Immature natural killer cell (primary cell): ENCODE measurements around the gene ZNF524. TPM values are rescaled to one million over a fixed set of nuclear protein-coding genes. Genes with fewer than 3 reads are reported as not detected.
"Not testable (repeated sequence)": the region's sequence is repeated elsewhere in the genome, so short reads cannot be mapped to it uniquely, and the experiment has no call there.

ENCODE experiments used
- DNase-seq, 3 donors: peaks; one replicate each; pipeline ENCODE4 v3.0.0; 2022; ENCODE audit warnings: mixed read lengths in 1 of 3
- H3K27ac Mint-ChIP-seq, 6 donors: one replicate each; pipeline ENCODE4 v1.8.0; 2020; ENCODE audit warnings: mixed read lengths in 6 of 6, mild to moderate bottlenecking in 5 of 6, inconsistent platforms in 4 of 6, moderate library complexity in 3 of 6
- H3K27me3 Mint-ChIP-seq, 3 donors: one replicate each; pipeline ENCODE4 v1.8.0; 2020 to 2021; ENCODE audit warnings: low read depth in 3 of 3, mild to moderate bottlenecking in 3 of 3, mixed read lengths in 3 of 3, moderate library complexity in 3 of 3, inconsistent platforms in 1 of 3
- H3K36me3 Mint-ChIP-seq, 3 donors: one replicate each; pipeline ENCODE4 v1.8.0; 2020; ENCODE audit warnings: mixed read lengths in 3 of 3, inconsistent platforms in 2 of 3, mild to moderate bottlenecking in 2 of 3
- H3K4me1 Mint-ChIP-seq, 2 donors: one replicate each; pipeline ENCODE4 v1.8.0; 2020; ENCODE audit warnings: inconsistent platforms in 2 of 2, mild to moderate bottlenecking in 2 of 2, mixed read lengths in 2 of 2, moderate library complexity in 1 of 2
- H3K4me3 Mint-ChIP-seq, 5 donors: one replicate each; pipeline ENCODE4 v1.8.0; 2020; ENCODE audit warnings: mild to moderate bottlenecking in 5 of 5, mixed read lengths in 5 of 5, inconsistent platforms in 3 of 5, moderate library complexity in 3 of 5
- H3K9me3 Mint-ChIP-seq, 6 donors: one replicate each; pipeline ENCODE4 v1.8.0; 2020; ENCODE audit warnings: mild to moderate bottlenecking in 6 of 6, mixed read lengths in 6 of 6, inconsistent platforms in 4 of 6, moderate library complexity in 3 of 6
- polyA plus RNA-seq, 3 donors: library from polyadenylated mRNA; unstranded; fragments of 300-500 nt; fragmentation: Illumina TruSeq; gene quantifications; one replicate each; pipeline ENCODE4 v1.2.3, GENCODE V29; 2021

Gene ZNF524
- polyA plus RNA-seq, 3 donors from 2014 or later = 23.9 to 36.4 (median 31.7) TPM

- peaks cover 17 to 21% of the 10 kb centered on the region in 2 donors for H3K4me1 Mint-ChIP-seq
- peak overlapping the region in 4 of 6 donors; percentile 8 to 71 (median 52) for H3K27ac Mint-ChIP-seq
- DNase-seq = no peak
- no peaks in the 10 kb centered on the region for H3K9me3 Mint-ChIP-seq
- H3K36me3 Mint-ChIP-seq = peaks cover 4 to 14% (median 14%) of the 10 kb centered on the region in 3 donors
- H3K27me3 Mint-ChIP-seq = peaks cover 3 to 14% (median 9%) of the 10 kb centered on the region in 3 donors
- peak overlapping the region in 2 of 5 donors; percentile 28 to 49 for H3K4me3 Mint-ChIP-seq
Measured at GRCh38 chr19:55576746-55577145, 23.3 kb upstream of the ZNF524 start.

- H3K27me3 Mint-ChIP-seq = peaks cover 6 to 12% (median 9%) of the 10 kb centered on the region in 3 donors
- peaks cover 21 to 24% of the 10 kb centered on the region in 2 donors for H3K4me1 Mint-ChIP-seq
- H3K36me3 Mint-ChIP-seq = peaks cover 4 to 14% (median 14%) of the 10 kb centered on the region in 3 donors
- DNase-seq = no peak
- H3K9me3 Mint-ChIP-seq = no peaks in the 10 kb centered on the region
- no peak overlapping the region for H3K4me3 Mint-ChIP-seq
- H3K27ac Mint-ChIP-seq = no peak overlapping the region
Measured at GRCh38 chr19:55578031-55578760, 21.9 kb upstream of the ZNF524 start.

DNA sequence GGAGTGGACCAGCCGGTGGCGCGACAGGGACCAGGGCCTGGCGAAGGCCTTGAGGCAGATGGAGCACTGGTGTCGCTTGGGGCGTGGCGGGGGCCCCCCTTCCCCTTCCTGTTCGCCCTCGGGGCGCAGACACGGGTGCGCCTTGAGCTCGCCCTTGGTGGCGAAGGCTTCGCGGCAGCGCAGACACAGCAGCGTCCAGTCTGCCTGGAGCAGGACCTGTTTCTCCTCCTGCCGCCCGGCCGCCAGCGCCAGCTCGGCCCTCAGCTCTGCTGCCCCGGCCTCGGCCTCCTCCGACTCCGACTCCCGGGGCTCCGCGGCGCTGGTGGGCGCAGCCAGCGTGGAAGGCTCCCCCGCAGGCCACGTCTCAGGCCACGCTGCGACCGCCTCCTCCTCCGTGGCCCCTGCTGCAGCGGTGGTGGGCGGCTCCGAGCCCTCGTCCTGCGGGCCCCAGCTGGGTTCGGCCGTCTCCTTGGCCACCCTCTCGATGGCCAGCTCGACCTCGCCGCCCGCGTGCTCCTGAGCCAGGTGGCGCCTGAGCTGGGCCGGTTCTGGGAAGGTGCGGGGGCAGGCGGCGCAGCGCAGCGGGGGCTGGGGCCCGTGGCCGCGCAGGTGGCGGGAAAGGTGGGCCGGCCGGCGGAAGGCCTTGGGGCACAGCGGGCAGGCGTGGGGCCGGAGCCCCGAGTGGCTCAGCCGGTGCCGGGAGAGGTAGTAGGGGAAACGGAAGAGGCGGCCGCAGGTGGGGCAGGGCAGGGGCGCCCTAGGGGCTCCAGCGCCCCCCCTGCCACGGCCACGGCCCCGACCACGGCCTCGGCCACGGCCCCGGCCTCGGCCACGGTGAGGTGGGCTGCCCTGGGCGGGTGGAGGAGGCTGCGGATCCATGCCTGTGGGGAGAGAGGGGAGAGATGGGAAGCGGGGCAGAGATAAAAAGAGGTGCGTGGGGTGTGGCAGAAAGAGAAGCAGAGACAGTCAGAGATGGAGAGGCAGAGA is 21.0 kb upstream of the ZNF524 start:
- H3K9me3 Mint-ChIP-seq = no peaks in the 10 kb centered on the region
- H3K27me3 Mint-ChIP-seq = peaks cover 6 to 9% (median 9%) of the 10 kb centered on the region in 3 donors
- peaks cover 4 to 14% (median 14%) of the 10 kb centered on the region in 3 donors for H3K36me3 Mint-ChIP-seq
- H3K4me3 Mint-ChIP-seq = peak overlapping the region; percentile 87 to 97 (median 93)
- H3K27ac Mint-ChIP-seq = peak overlapping the region; percentile 91 to 95 (median 94)
- peaks cover 21 to 24% of the 10 kb centered on the region in 2 donors for H3K4me1 Mint-ChIP-seq
- DNase-seq = no peak

DNA sequence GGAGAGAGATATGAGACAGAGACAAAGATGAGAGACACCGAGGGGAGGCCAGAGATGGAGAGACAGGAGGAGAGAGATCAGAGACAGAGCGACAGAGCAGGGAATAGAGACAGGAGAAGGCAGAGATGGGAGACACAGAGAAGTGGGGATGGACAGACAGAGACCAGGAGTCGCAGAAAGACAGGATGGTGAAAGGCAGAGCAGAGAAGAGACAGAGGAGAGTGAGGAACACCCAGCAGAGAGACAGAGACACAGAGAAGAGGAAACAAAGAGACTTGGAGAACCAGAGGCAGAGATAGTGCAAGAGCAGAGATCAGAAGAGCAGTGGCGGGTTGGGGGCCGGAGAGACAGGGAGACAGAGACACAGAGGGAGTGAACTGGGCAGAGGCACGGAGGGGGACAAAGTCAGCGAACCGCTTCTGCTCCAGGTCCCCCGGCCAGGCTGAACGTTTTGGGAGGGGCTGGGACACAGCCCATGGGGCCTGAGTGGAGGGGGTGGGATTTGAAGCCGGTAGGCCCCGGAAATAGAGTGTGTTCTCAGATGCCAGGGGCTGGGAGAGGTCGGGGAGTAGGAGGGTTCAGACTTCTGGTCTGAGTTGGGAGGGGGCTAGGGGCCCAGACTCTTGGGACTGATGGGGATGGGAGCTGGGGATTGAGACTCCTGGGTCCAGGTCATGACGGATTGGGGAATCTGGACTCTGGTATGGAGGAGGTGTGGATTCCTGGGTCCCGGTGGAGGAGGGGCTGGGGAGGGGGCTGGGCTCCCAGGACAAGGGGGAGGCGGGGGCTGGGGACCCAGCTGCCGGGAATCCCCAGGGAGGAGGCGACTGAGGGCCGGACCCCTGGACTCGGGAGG is 20.1 kb upstream of the ZNF524 start:
- Mint-ChIP-seq H3K4me1 (peaks cover 21 to 24% of the 10 kb centered on the region in 2 donors), H3K9me3 (no peaks in the 10 kb centered on the region), H3K27me3 (peaks cover 8 to 9% (median 9%) of the 10 kb centered on the region in 3 donors), H3K27ac (peak overlapping the region; percentile 91 to 95 (median 94)), H3K36me3 (peaks cover 4 to 14% (median 14%) of the 10 kb centered on the region in 3 donors), H3K4me3 (peak overlapping the region; percentile 87 to 97 (median 93))
- no peak for DNase-seq

GRCh38 chr19:55580628-55581144 is 19.4 kb upstream of the ZNF524 start, which contains the start of gene ZNF579:
ZNF579 (minus strand) TSS chr19:55580848; CDS start chr19:55579639, 1,209 bp downstream.
- peak within 1 kb of the TSS; percentile 91 to 95 (median 94) for H3K27ac Mint-ChIP-seq
- H3K4me3 Mint-ChIP-seq = peak within 1 kb of the TSS; percentile 87 to 97 (median 93)
- peaks cover 28% of the 10 kb centered on the region in 2 donors for H3K4me1 Mint-ChIP-seq
- peaks cover 4 to 14% (median 14%) of the 10 kb centered on the region in 3 donors for H3K36me3 Mint-ChIP-seq
- H3K27me3 Mint-ChIP-seq = peaks cover 8 to 9% (median 9%) of the 10 kb centered on the region in 3 donors
- no peaks in the 10 kb centered on the region for H3K9me3 Mint-ChIP-seq
- peak; percentile 69 to 74 (median 73) for DNase-seq

- H3K9me3 Mint-ChIP-seq = no peaks in the 10 kb centered on the region
- peaks cover 28 to 33% of the 10 kb centered on the region in 2 donors for H3K4me1 Mint-ChIP-seq
- H3K27ac Mint-ChIP-seq = peak overlapping the region; percentile 70 to 89 (median 78)
- no peak for DNase-seq
- peaks cover 9 to 10% (median 9%) of the 10 kb centered on the region in 3 donors for H3K27me3 Mint-ChIP-seq
- H3K4me3 Mint-ChIP-seq = peak overlapping the region; percentile 79 to 93 (median 87)
- H3K36me3 Mint-ChIP-seq = peaks cover 4 to 14% (median 14%) of the 10 kb centered on the region in 3 donors
Measured at GRCh38 chr19:55581145-55581822, 18.8 kb upstream of the ZNF524 start.

GRCh38 chr19:55581823-55582223 is 18.3 kb upstream of the ZNF524 start:
- peak overlapping the region in 2 of 6 donors; percentile 70 to 77 for H3K27ac Mint-ChIP-seq

GRCh38 chr19:55582284-55582683 is 17.8 kb upstream of the ZNF524 start:
- H3K9me3 Mint-ChIP-seq, DNase-seq, H3K36me3 Mint-ChIP-seq, H3K27ac Mint-ChIP-seq: not testable (repeated sequence)
- Mint-ChIP-seq H3K4me1 (peaks cover 35 to 37% of the 10 kb centered on the region in 2 donors), H3K27me3 (peaks cover 9 to 15% (median 9%) of the 10 kb centered on the region in 3 donors), H3K4me3 (peak overlapping the region; percentile 1 to 93 (median 52))

More at GRCh38 chr19:55581823-55582223, 18.3 kb upstream of the ZNF524 start:
- DNase-seq = no peak
- peak overlapping the region; percentile 52 to 93 (median 87) for H3K4me3 Mint-ChIP-seq
- peaks cover 9 to 13% (median 9%) of the 10 kb centered on the region in 3 donors for H3K27me3 Mint-ChIP-seq
- H3K9me3 Mint-ChIP-seq = no peaks in the 10 kb centered on the region
- peaks cover 3 to 12% (median 11%) of the 10 kb centered on the region in 3 donors for H3K36me3 Mint-ChIP-seq
- H3K4me1 Mint-ChIP-seq = peaks cover 31 to 34% of the 10 kb centered on the region in 2 donors

GRCh38 chr19:55583897-55584296 is 16.2 kb upstream of the ZNF524 start:
- DNase-seq, H3K9me3 Mint-ChIP-seq, H3K36me3 Mint-ChIP-seq, H3K27ac Mint-ChIP-seq, H3K4me3 Mint-ChIP-seq: not testable (repeated sequence)
- H3K4me1 Mint-ChIP-seq = peaks cover 40 to 44% of the 10 kb centered on the region in 2 donors
- peaks cover 11 to 15% (median 12%) of the 10 kb centered on the region in 3 donors for H3K27me3 Mint-ChIP-seq

GRCh38 chr19:55584871-55585270 is 15.2 kb upstream of the ZNF524 start:
- Mint-ChIP-seq H3K36me3 (peaks cover 0 to under 1% (median under 1%) of the 10 kb centered on the region in 3 donors), H3K4me1 (peaks cover 34 to 40% of the 10 kb centered on the region in 2 donors), H3K4me3 (no peak overlapping the region), H3K27ac (no peak overlapping the region), H3K9me3 (no peaks in the 10 kb centered on the region), H3K27me3 (peaks cover 11 to 12% (median 12%) of the 10 kb centered on the region in 3 donors)
- DNase-seq = no peak

DNA sequence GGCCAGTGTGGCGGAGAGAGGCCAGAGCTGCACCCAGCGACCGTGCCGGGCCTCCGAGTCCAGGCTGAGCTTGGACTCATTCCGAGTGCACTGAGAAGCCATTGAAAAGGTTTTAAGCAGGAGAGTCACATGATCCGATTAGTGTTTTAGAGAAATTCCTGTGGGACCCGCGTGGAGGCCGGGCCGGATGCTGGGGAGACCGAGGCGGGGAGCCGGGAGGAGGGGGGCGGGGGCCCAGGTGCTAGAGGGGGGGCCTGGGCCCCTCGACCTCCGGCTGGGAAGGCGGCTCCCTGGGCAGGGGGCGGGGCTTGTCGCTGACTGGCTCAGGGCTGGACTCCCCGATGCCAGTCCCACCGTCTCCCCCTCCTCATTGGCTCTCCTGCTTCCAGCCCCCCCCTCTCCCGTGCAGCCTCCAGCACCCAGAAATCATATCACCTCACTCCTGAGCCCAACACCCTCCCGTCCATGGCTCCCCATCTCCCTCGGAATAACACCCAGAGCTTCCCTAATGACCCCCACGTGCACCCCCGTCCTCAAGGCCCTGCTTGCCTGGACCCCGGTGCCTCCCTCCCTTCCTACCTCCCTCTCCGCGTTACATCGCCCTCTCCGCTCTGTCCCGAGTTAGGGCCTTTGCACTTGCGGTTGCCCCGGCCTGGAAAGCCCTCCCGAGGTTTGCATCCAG is 14.3 kb upstream of the ZNF524 start:
- H3K4me1 Mint-ChIP-seq = peaks cover 31 to 36% of the 10 kb centered on the region in 2 donors
- peak overlapping the region in 1 of 6 donors; percentile 64 for H3K27ac Mint-ChIP-seq
- H3K27me3 Mint-ChIP-seq = peaks cover 9 to 12% (median 11%) of the 10 kb centered on the region in 3 donors
- H3K9me3 Mint-ChIP-seq = no peaks in the 10 kb centered on the region
- no peaks in the 10 kb centered on the region for H3K36me3 Mint-ChIP-seq
- no peak for DNase-seq
- H3K4me3 Mint-ChIP-seq = peak overlapping the region in 3 of 5 donors; percentile 46 to 56 (median 54)
